ENCODE measurements around the gene ARFIP1. TPM values are rescaled to one million over a fixed set of nuclear protein-coding genes. Genes with fewer than 3 reads are reported as not detected.

Gene ARFIP1
- polyA plus RNA-seq, 1 donor from 2014 or later: 35.1 TPM

- H3K27me3 ChIP-seq (ENCODE audit: insufficient read depth, low read depth, low read length): peaks cover 11% of the 10 kb centered on the region
- H3K36me3 ChIP-seq (ENCODE audit: insufficient read depth, low read length): no peaks in the 10 kb centered on the region
- H3F3A ChIP-seq (ENCODE audit: insufficient read depth, low read length, poor library complexity, severe bottlenecking): no peaks in the 10 kb centered on the region
- no peaks in the 10 kb centered on the region for H4K20me1 ChIP-seq (ENCODE audit: insufficient read depth)
- H3K27ac ChIP-seq (ENCODE audit: low read length): no peak overlapping the region
- H3K4me2 ChIP-seq (ENCODE audit: low read length): no peak overlapping the region
- H3K79me2 ChIP-seq (replicated peaks; ENCODE audit: insufficient read depth, low read length): no peaks in the 10 kb centered on the region
- no peak overlapping the region for H2AFZ ChIP-seq (ENCODE audit: low read depth, low read length)
- no peaks in the 10 kb centered on the region for H3K9me2 ChIP-seq (ENCODE audit: insufficient read depth, low read length)
- TF ChIP-seq SMC3 (conservative IDR thresholded peaks at IDR 0.05; ENCODE audit: poor library complexity) (no peak), EP300 (conservative IDR thresholded peaks at IDR 0.05; ENCODE audit: poor library complexity, severe bottlenecking) (no peak), POLR2AphosphoS5 (IDR thresholded peaks at IDR 0.05) (no peak), MXI1 (conservative IDR thresholded peaks at IDR 0.05; ENCODE audit: poor library complexity, severe bottlenecking) (no peak), RAD21 (conservative IDR thresholded peaks at IDR 0.05) (no peak), EZH2 (IDR thresholded peaks at IDR 0.05; ENCODE audit: borderline replicate concordance, insufficient read depth, low read length, poor library complexity, severe bottlenecking) (no peak), TAF1 (IDR thresholded peaks at IDR 0.05; ENCODE audit: low read depth) (no peak), REST (IDR thresholded peaks at IDR 0.05; ENCODE audit: borderline replicate concordance) (no peak), CTCF (IDR thresholded peaks at IDR 0.05; ENCODE audit: poor library complexity, severe bottlenecking) (no peak)
- H3K9me3 ChIP-seq (ENCODE audit: low read length): no peaks in the 10 kb centered on the region
- H3K9ac ChIP-seq (ENCODE audit: low read length): no peak overlapping the region
- H3K4me3 ChIP-seq (ENCODE audit: low read length): no peak overlapping the region
Observed at GRCh38 chr4:152929888-152930287, 150.1 kb downstream of the ARFIP1 start.

- H3K27ac ChIP-seq (ENCODE audit: low read length): peak overlapping the region; percentile 74
- no peaks in the 10 kb centered on the region for H3K36me3 ChIP-seq (ENCODE audit: insufficient read depth, low read length)
- H3K9ac ChIP-seq (ENCODE audit: low read length): peak overlapping the region; percentile 90
- no peaks in the 10 kb centered on the region for H3F3A ChIP-seq (ENCODE audit: insufficient read depth, low read length, poor library complexity, severe bottlenecking)
- peaks cover 12% of the 10 kb centered on the region for H3K79me2 ChIP-seq (replicated peaks; ENCODE audit: insufficient read depth, low read length)
- H3K9me2 ChIP-seq (ENCODE audit: insufficient read depth, low read length): no peaks in the 10 kb centered on the region
- H3K4me3 ChIP-seq (ENCODE audit: low read length): peak overlapping the region; percentile 82
- H3K9me3 ChIP-seq (ENCODE audit: low read length): no peaks in the 10 kb centered on the region
- peak overlapping the region; percentile 84 for H2AFZ ChIP-seq (ENCODE audit: low read depth, low read length)
- no peak for TF ChIP-seq MXI1 (conservative IDR thresholded peaks at IDR 0.05; ENCODE audit: poor library complexity, severe bottlenecking)
- TF ChIP-seq CTCF (IDR thresholded peaks at IDR 0.05; ENCODE audit: poor library complexity, severe bottlenecking): no peak
- no peak for TF ChIP-seq SMC3 (conservative IDR thresholded peaks at IDR 0.05; ENCODE audit: poor library complexity)
- no peak for TF ChIP-seq REST (IDR thresholded peaks at IDR 0.05; ENCODE audit: borderline replicate concordance)
- TF ChIP-seq TAF1 (IDR thresholded peaks at IDR 0.05; ENCODE audit: low read depth): no peak
- no peak for TF ChIP-seq EZH2 (IDR thresholded peaks at IDR 0.05; ENCODE audit: borderline replicate concordance, insufficient read depth, low read length, poor library complexity, severe bottlenecking)
- no peak for TF ChIP-seq EP300 (conservative IDR thresholded peaks at IDR 0.05; ENCODE audit: poor library complexity, severe bottlenecking)
- TF ChIP-seq RAD21 (conservative IDR thresholded peaks at IDR 0.05): no peak
- TF ChIP-seq POLR2AphosphoS5 (IDR thresholded peaks at IDR 0.05): no peak
- peaks cover 4% of the 10 kb centered on the region for H4K20me1 ChIP-seq (ENCODE audit: insufficient read depth)
- peak overlapping the region; percentile 66 for H3K4me2 ChIP-seq (ENCODE audit: low read length)
- H3K27me3 ChIP-seq (ENCODE audit: insufficient read depth, low read depth, low read length): peaks cover 22% of the 10 kb centered on the region
Observed at GRCh38 chr4:152935143-152935542, 155.4 kb downstream of the ARFIP1 start.
